ENCODE data around the gene GLRX.

The GLRX gene

GRCh38 chr5:95806687-95807086, 15.8 kb downstream of the GLRX start:
- no peak for DNase-seq

GRCh38 chr5:95804736-95805539, 17.6 kb downstream of the GLRX start:
- no peak for DNase-seq

- DNase-seq, result no peak
These were observed 19.0 kb downstream of the GLRX start for GRCh38 chr5:95803271-95804148.

- DNase-seq, result no peak
These were observed 20.6 kb downstream of the GLRX start for GRCh38 chr5:95801961-95802360.

- no peak for DNase-seq
These were observed 21.0 kb downstream of the GLRX start for GRCh38 chr5:95801532-95801931.

- DNase-seq, result no peak
These were observed 22.0 kb downstream of the GLRX start for GRCh38 chr5:95800553-95800952.

- no peak for DNase-seq
These were observed 23.2 kb downstream of the GLRX start for GRCh38 chr5:95799191-95799835.

- DNase-seq, result no peak
These were observed 24.0 kb downstream of the GLRX start for GRCh38 chr5:95798545-95798944.

- DNase-seq, result no peak
These were observed 24.5 kb downstream of the GLRX start for GRCh38 chr5:95798048-95798447.

- DNase-seq, result no peak
These were observed 25.2 kb downstream of the GLRX start for GRCh38 chr5:95797301-95797700.

GRCh38 chr5:95794070-95794516, 28.4 kb downstream of the GLRX start:
- no peak for DNase-seq

GRCh38 chr5:95791751-95792150, 30.8 kb downstream of the GLRX start:
- no peak for DNase-seq

- DNase-seq, result no peak
These were observed 34.0 kb downstream of the GLRX start for GRCh38 chr5:95788493-95788892.

- no peak for DNase-seq
These were observed 35.6 kb downstream of the GLRX start for GRCh38 chr5:95786821-95787418.

GRCh38 chr5:95784514-95785302, 37.8 kb downstream of the GLRX start:
- DNase-seq, result no peak

- DNase-seq, result no peak
These were observed 38.9 kb downstream of the GLRX start for GRCh38 chr5:95783661-95784060.

GRCh38 chr5:95782181-95782580, 40.3 kb downstream of the GLRX start:
- no peak for DNase-seq

- DNase-seq, result peak; percentile 54
These were observed 41.4 kb downstream of the GLRX start for GRCh38 chr5:95781101-95781583.

- DNase-seq, result no peak
These were observed 41.9 kb downstream of the GLRX start for GRCh38 chr5:95780597-95780996.

- no peak for DNase-seq
These were observed 42.9 kb downstream of the GLRX start for GRCh38 chr5:95779611-95780010.

GRCh38 chr5:95778713-95779436, 43.7 kb downstream of the GLRX start:
- DNase-seq, result no peak
